Erythroblast (primary cell): ENCODE results near the gene RPL19.

Source experiments
- GATA1 ChIP-seq: IDR thresholded peaks from 2 replicates; pipeline ENCODE4 v1.6.1; 2011; ENCODE audit warnings: low read depth, mild to moderate bottlenecking, control low read depth, low read length, moderate library complexity
- POLR2A ChIP-seq: IDR thresholded peaks from 2 replicates; pipeline ENCODE4 v1.6.1; 2011; ENCODE audit warnings: mild to moderate bottlenecking, low read length

DNA sequence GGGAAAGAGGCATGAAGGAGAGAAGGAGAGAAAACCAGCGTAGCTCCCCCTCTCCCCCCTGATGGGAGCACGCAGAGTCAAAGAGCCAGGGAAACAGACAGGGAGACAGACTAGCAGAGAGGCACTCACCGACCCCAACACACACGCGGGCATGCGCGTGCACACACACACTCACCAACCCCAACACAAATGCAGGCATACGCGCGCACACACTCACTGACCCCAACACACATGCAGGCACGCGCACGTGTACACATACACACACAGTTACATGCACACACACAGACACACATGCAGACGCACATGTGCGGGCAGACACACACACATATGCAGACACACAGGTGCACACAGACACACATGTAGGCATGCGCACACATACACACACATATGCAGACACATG lies 7.2 kb upstream of the RPL19 start:
- no peak for TF ChIP-seq POLR2A
- no peak for TF ChIP-seq GATA1
